Liver (tissue), 9 donors: ENCODE measurements around the gene APBA2. TPM values are rescaled to one million over a fixed set of nuclear protein-coding genes. Genes with fewer than 3 reads are reported as not detected.

ENCODE experiments used
- DNase-seq: peaks from one replicate; pipeline ENCODE4 v3.0.0-alpha.2; 2017; ENCODE audit warnings: low spot score
- H3K27ac ChIP-seq, 2 donors: one replicate each; pipeline ENCODE4 v1.7.0; 2013; ENCODE audit warnings: inconsistent platforms in 2 of 2, low read length in 2 of 2, control low read depth in 1 of 2, low read depth in 1 of 2, mild to moderate bottlenecking in 1 of 2
- H3K27me3 ChIP-seq, 4 donors: one replicate each; pipeline versions ENCODE4 v1.6.1 to v1.7.0; 2013; ENCODE audit warnings: low read length in 3 of 4, inconsistent platforms in 1 of 4, mild to moderate bottlenecking in 1 of 4, moderate library complexity in 1 of 4; ENCODE audit not compliant: control insufficient read depth in 4 of 4, insufficient read depth in 4 of 4
- H3K36me3 ChIP-seq, 4 donors: one replicate each; pipeline versions ENCODE4 v1.6.1 to v1.7.0; 2013; ENCODE audit warnings: low read length in 3 of 4, mild to moderate bottlenecking in 3 of 4, low read depth in 1 of 4, moderate library complexity in 1 of 4; ENCODE audit not compliant: control insufficient read depth in 4 of 4, insufficient read depth in 3 of 4
- H3K4me1 ChIP-seq, 4 donors: one replicate each; pipeline versions ENCODE4 v1.6.1 to v1.7.0; 2013; ENCODE audit warnings: low read length in 3 of 4, mild to moderate bottlenecking in 3 of 4, moderate library complexity in 1 of 4; ENCODE audit not compliant: control insufficient read depth in 4 of 4, insufficient read depth in 4 of 4
- H3K4me3 ChIP-seq, 3 donors: one replicate each; pipeline versions ENCODE4 v1.6.1 to v1.7.0; 2013; ENCODE audit warnings: low read length in 3 of 3, control low read depth in 1 of 3, low read depth in 1 of 3, mild to moderate bottlenecking in 1 of 3
- H3K9ac ChIP-seq, 2 donors: one replicate each; pipeline ENCODE4 v1.7.0; 2013; ENCODE audit warnings: low read length in 2 of 2, mild to moderate bottlenecking in 2 of 2, moderate library complexity in 2 of 2, control low read depth in 1 of 2, low read depth in 1 of 2
- H3K9me3 ChIP-seq, 4 donors: one replicate each; pipeline versions ENCODE4 v1.6.1 to v1.7.0; 2013; ENCODE audit warnings: low read length in 3 of 4; ENCODE audit not compliant: control insufficient read depth in 4 of 4
- EGR1 ChIP-seq, 2 donors: IDR thresholded peaks; 2 replicates each; pipeline ENCODE4 v1.6.1; 2016 to 2018; ENCODE audit warnings: antibody characterized with exemption in 2 of 2, low read depth in 2 of 2
- FOXA1 ChIP-seq: IDR thresholded peaks from 2 replicates; pipeline ENCODE4 v1.6.1; 2016; ENCODE audit warnings: antibody characterized with exemption
- FOXA2 ChIP-seq: IDR thresholded peaks from 2 replicates; pipeline ENCODE4 v1.6.1; 2016; ENCODE audit warnings: antibody characterized with exemption
- GABPA ChIP-seq, 2 donors: IDR thresholded peaks in 1 of 2; conservative IDR thresholded peaks in 1 of 2; 2 replicates each; pipeline ENCODE4 v1.6.1; 2016; ENCODE audit warnings: antibody characterized with exemption in 2 of 2, mild to moderate bottlenecking in 1 of 2, moderate library complexity in 1 of 2
- HNF4A ChIP-seq, 2 donors: conservative IDR thresholded peaks; 2 replicates each; pipeline ENCODE4 v1.6.1; 2016; ENCODE audit warnings: antibody characterized with exemption in 2 of 2, mild to moderate bottlenecking in 2 of 2
- HNF4G ChIP-seq: IDR thresholded peaks from 2 replicates; pipeline ENCODE4 v1.6.1; 2016; ENCODE audit warnings: antibody characterized with exemption
- JUND ChIP-seq, 2 donors: IDR thresholded peaks; 2 replicates each; pipeline ENCODE4 v1.6.1; 2016; ENCODE audit warnings: antibody characterized with exemption in 2 of 2
- NR2F2 ChIP-seq: IDR thresholded peaks from 2 replicates; pipeline ENCODE4 v1.6.1; 2016; ENCODE audit warnings: antibody characterized with exemption
- RAD21 ChIP-seq, 2 donors: IDR thresholded peaks; 2 replicates each; pipeline ENCODE4 v1.6.1; 2016; ENCODE audit warnings: antibody characterized with exemption in 2 of 2, mild to moderate bottlenecking in 2 of 2
- RXRA ChIP-seq, 2 donors: IDR thresholded peaks; 2 replicates each; pipeline ENCODE4 v1.6.1; 2017 to 2018; ENCODE audit warnings: antibody characterized with exemption in 2 of 2, mild to moderate bottlenecking in 1 of 2
- SP1 ChIP-seq: IDR thresholded peaks from 2 replicates; pipeline ENCODE4 v1.6.1; 2018; ENCODE audit warnings: antibody characterized with exemption, mild to moderate bottlenecking
- TAF1 ChIP-seq: conservative IDR thresholded peaks from 2 replicates; pipeline ENCODE4 v1.6.1; 2016; ENCODE audit warnings: antibody characterized with exemption, mild to moderate bottlenecking
- YY1 ChIP-seq: IDR thresholded peaks from 2 replicates; pipeline ENCODE4 v1.6.1; 2016; ENCODE audit warnings: antibody characterized with exemption, mild to moderate bottlenecking
- WGBS: extraction: QIAGEN DNeasy Blood & Tissue Kit; methylation state at CpG from one replicate; pipeline ENCODE4 v1.1.7; 2013; 5-methylcytosine and 5-hydroxymethylcytosine counted together
- polyA plus RNA-seq, 2 donors: library from polyadenylated mRNA; stranded (reverse) in 1 of 2; unstranded in 1 of 2; fragments of 200-250 nt in 1 of 2; fragments of >200 nt in 1 of 2; fragmentation: Nextera tagmentation in 1 of 2; extraction: Ambion mirVana in 1 of 2; gene quantifications; one replicate each; pipeline versions ENCODE4 v1.2.1 to v1.2.3, GENCODE V29; 2013 to 2015
- total RNA-seq, 2 donors: library from RNA; depleted of rRNA; stranded (reverse); fragments of >200 nt; gene quantifications; one replicate each; pipeline ENCODE4 v1.2.3, GENCODE V29; 2014
- TF ChIP-seq, protein P1 (sequence below): fragments of 150-350 bp; IDR thresholded peaks from 2 replicates; pipeline ENCODE4 v1.5.1; 2017; ENCODE audit warnings: improper control_type of control experiment, low read depth, low read length; ENCODE audit not compliant: missing input control
- TF ChIP-seq, protein P2 (sequence below): IDR thresholded peaks from 2 replicates; pipeline ENCODE4 v1.6.1; 2016; ENCODE audit warnings: antibody characterized with exemption
- TF ChIP-seq, protein P3 (sequence below): IDR thresholded peaks from 2 replicates; pipeline ENCODE4 v1.6.1; 2016; ENCODE audit warnings: antibody characterized with exemption
- TF ChIP-seq, protein P4 (sequence below): IDR thresholded peaks from 2 replicates; pipeline ENCODE4 v1.6.1; 2016; ENCODE audit warnings: antibody characterized with exemption
- donor health status: healthy.
- donor health status: healthy.
- donor health status: healthy.
- donor health status: healthy.
- donor health status: healthy.

APBA2 gene
- total and polyA plus RNA-seq, 4 donors, result 0.38 to 2.9 (median 1.7) TPM

DNA sequence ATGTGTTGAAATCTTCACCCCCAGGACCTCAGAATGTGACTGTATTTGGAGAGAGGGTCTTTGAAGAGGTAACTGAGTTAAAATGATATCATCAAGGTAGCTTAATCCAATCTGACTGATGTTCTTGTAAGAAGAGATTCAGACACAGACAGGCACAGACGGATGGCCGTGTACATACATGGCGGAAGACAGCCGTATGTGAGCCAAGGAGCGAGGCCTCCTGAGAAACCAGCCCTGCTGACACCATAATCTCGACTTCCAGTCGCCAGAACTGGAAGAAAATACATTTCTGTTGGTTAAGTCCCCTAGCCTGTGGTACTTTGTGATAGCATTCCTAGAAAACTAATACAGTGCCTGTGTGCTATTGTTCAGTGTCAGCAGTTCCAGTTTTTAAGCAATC, 73.6 kb downstream of the APBA2 start (continued):
- TF ChIP-seq, protein P1, sequence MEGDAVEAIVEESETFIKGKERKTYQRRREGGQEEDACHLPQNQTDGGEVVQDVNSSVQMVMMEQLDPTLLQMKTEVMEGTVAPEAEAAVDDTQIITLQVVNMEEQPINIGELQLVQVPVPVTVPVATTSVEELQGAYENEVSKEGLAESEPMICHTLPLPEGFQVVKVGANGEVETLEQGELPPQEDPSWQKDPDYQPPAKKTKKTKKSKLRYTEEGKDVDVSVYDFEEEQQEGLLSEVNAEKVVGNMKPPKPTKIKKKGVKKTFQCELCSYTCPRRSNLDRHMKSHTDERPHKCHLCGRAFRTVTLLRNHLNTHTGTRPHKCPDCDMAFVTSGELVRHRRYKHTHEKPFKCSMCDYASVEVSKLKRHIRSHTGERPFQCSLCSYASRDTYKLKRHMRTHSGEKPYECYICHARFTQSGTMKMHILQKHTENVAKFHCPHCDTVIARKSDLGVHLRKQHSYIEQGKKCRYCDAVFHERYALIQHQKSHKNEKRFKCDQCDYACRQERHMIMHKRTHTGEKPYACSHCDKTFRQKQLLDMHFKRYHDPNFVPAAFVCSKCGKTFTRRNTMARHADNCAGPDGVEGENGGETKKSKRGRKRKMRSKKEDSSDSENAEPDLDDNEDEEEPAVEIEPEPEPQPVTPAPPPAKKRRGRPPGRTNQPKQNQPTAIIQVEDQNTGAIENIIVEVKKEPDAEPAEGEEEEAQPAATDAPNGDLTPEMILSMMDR, result no peak
- TF ChIP-seq FOXA2, result no peak
- no peak for TF ChIP-seq FOXA1
- TF ChIP-seq NR2F2, result no peak
- no peak for TF ChIP-seq JUND (IDR thresholded peaks at IDR 0.05)
- TF ChIP-seq, protein P2, sequence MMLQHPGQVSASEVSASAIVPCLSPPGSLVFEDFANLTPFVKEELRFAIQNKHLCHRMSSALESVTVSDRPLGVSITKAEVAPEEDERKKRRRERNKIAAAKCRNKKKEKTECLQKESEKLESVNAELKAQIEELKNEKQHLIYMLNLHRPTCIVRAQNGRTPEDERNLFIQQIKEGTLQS, result no peak
- TF ChIP-seq HNF4A (conservative IDR thresholded peaks at IDR 0.05), result no peak
- no peak for TF ChIP-seq EGR1 (IDR thresholded peaks at IDR 0.05; ENCODE audit: low read depth in 2 of 2)
- no peak for TF ChIP-seq RXRA (IDR thresholded peaks at IDR 0.05)
- TF ChIP-seq RAD21 (IDR thresholded peaks at IDR 0.05), result no peak
- no peak for TF ChIP-seq GABPA (IDR thresholded peaks at IDR 0.05 in 1 of 2, conservative IDR thresholded peaks at IDR 0.05 in 1 of 2)
- TF ChIP-seq SP1, result no peak

DNA sequence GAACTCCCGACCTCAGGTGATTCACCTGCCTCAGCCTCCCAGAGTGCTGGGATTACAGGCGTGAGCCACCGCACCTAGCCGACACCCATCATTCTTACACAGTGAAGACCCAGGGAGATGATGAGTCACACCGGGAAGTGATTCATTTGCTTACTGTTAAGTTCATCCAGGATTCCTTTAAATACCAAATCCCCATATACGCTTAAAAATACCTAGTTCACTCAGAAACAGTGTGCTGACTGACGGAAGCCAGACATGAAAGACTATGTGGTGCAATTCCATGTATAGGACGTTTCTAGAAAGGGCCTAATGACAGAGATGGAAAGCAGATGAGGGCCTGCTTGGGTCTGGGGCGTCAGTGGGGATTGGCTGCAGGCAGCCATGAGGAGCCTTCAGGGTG, 75.2 kb downstream of the APBA2 start:
- no peak overlapping the region for H3K4me3 ChIP-seq
- TF ChIP-seq RXRA (IDR thresholded peaks at IDR 0.05), result no peak
- no peak for TF ChIP-seq JUND (IDR thresholded peaks at IDR 0.05)
- TF ChIP-seq, protein P3, sequence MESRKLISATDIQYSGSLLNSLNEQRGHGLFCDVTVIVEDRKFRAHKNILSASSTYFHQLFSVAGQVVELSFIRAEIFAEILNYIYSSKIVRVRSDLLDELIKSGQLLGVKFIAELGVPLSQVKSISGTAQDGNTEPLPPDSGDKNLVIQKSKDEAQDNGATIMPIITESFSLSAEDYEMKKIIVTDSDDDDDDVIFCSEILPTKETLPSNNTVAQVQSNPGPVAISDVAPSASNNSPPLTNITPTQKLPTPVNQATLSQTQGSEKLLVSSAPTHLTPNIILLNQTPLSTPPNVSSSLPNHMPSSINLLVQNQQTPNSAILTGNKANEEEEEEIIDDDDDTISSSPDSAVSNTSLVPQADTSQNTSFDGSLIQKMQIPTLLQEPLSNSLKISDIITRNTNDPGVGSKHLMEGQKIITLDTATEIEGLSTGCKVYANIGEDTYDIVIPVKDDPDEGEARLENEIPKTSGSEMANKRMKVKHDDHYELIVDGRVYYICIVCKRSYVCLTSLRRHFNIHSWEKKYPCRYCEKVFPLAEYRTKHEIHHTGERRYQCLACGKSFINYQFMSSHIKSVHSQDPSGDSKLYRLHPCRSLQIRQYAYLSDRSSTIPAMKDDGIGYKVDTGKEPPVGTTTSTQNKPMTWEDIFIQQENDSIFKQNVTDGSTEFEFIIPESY, result no peak
- TF ChIP-seq, protein P2, result no peak
- TF ChIP-seq HNF4A (conservative IDR thresholded peaks at IDR 0.05), result no peak
- no peak for TF ChIP-seq YY1
- TF ChIP-seq GABPA (IDR thresholded peaks at IDR 0.05 in 1 of 2, conservative IDR thresholded peaks at IDR 0.05 in 1 of 2), result no peak
- TF ChIP-seq SP1, result no peak
- TF ChIP-seq FOXA2, result no peak
- TF ChIP-seq EGR1 (IDR thresholded peaks at IDR 0.05; ENCODE audit: low read depth in 2 of 2), result no peak
- TF ChIP-seq HNF4G, result no peak
- TF ChIP-seq, protein P4, sequence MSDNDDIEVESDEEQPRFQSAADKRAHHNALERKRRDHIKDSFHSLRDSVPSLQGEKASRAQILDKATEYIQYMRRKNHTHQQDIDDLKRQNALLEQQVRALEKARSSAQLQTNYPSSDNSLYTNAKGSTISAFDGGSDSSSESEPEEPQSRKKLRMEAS, result no peak
- no peak for TF ChIP-seq TAF1
- TF ChIP-seq, protein P1, result no peak
- 84% methylated on average over 9 of the region's 9 CpGs for WGBS
- H3K9ac ChIP-seq, result no peak overlapping the region
- no peak overlapping the region for H3K27ac ChIP-seq
- H3K36me3 ChIP-seq, result no peaks in the 10 kb centered on the region
- H3K27me3 ChIP-seq, result peaks cover 0 to 2% (median 0%) of the 10 kb centered on the region in 4 donors
- H3K9me3 ChIP-seq, result no peaks in the 10 kb centered on the region
- DNase-seq, result no peak
- no peaks in the 10 kb centered on the region for H3K4me1 ChIP-seq
